GM20000 (cell line): Measurements from ENCODE around the gene TEX51.

Experiments
- DNase-seq: peaks from one replicate; pipeline ENCODE4 v3.0.0; 2012; ENCODE audit warnings: low spot score
- CTCF ChIP-seq: IDR thresholded peaks from 2 replicates; pipeline ENCODE4 v1.5.1; 2012; ENCODE audit warnings: mild to moderate bottlenecking, control low read depth; ENCODE audit errors: extremely low read depth, missing control alignments

TEX51 gene

GRCh38 chr2:126887506-126887905 lies 11.2 kb upstream of the TEX51 start:
- no peak for DNase-seq
- TF ChIP-seq CTCF: no peak

- no peak for TF ChIP-seq CTCF
- DNase-seq: no peak
Measured at GRCh38 chr2:126888046-126888445, 10.6 kb upstream of the TEX51 start.

- DNase-seq: no peak
Measured at GRCh38 chr2:126889071-126889470, 9.6 kb upstream of the TEX51 start.

GRCh38 chr2:126889496-126890135 lies 9.1 kb upstream of the TEX51 start:
- DNase-seq: no peak
- no peak for TF ChIP-seq CTCF

More at GRCh38 chr2:126889071-126889470, 9.6 kb upstream of the TEX51 start:
- TF ChIP-seq CTCF: no peak

- TF ChIP-seq CTCF: no peak
- no peak for DNase-seq
Measured at GRCh38 chr2:126890136-126890510, 8.6 kb upstream of the TEX51 start.

- no peak for DNase-seq
- no peak for TF ChIP-seq CTCF
Measured at GRCh38 chr2:126890551-126891450, 7.9 kb upstream of the TEX51 start.
